Measurements from ENCODE around the gene PYCR2.
A peak's percentile ranks its signal among the peaks of the same experiment; 100 is the strongest.
"Not testable (repeated sequence)": the region's sequence is repeated elsewhere in the genome, so short reads cannot be mapped to it uniquely, and the experiment has no call there.

Gene PYCR2

GRCh38 chr1:225941942-225942222, 17.8 kb upstream of the PYCR2 start:
- DNase-seq: no peak

- no peak for DNase-seq
These were observed 17.3 kb upstream of the PYCR2 start, which contains the start of gene LEFTY2 for GRCh38 chr1:225941187-225941941. LEFTY2 (minus strand) TSS chr1:225941220; CDS start chr1:225941140, 80 bp downstream.

GRCh38 chr1:225940385-225941151, 16.5 kb upstream of the PYCR2 start:
- DNase-seq: no peak

GRCh38 chr1:225939939-225940310, 15.9 kb upstream of the PYCR2 start:
- DNase-seq: not testable (repeated sequence)

- DNase-seq: not testable (repeated sequence)
These were observed 15.3 kb upstream of the PYCR2 start for GRCh38 chr1:225939097-225939938.

- peak; percentile 82 for DNase-seq
These were observed 13.3 kb upstream of the PYCR2 start for GRCh38 chr1:225937048-225937968.

GRCh38 chr1:225936523-225936922, 12.5 kb upstream of the PYCR2 start:
- DNase-seq: peak; percentile 45

- DNase-seq: peak; percentile 41
These were observed 12.0 kb upstream of the PYCR2 start for GRCh38 chr1:225936086-225936485.

- DNase-seq: no peak
These were observed 10.7 kb upstream of the PYCR2 start for GRCh38 chr1:225934711-225935110.

GRCh38 chr1:225933072-225933471, 9.0 kb upstream of the PYCR2 start:
- DNase-seq: no peak

- no peak for DNase-seq
These were observed 7.5 kb upstream of the PYCR2 start for GRCh38 chr1:225931270-225932136.

- DNase-seq: no peak
These were observed 6.5 kb upstream of the PYCR2 start for GRCh38 chr1:225930566-225930965.

- not testable (repeated sequence) for DNase-seq
These were observed 5.4 kb upstream of the PYCR2 start for GRCh38 chr1:225929462-225929861.

GRCh38 chr1:225928186-225929175, 4.4 kb upstream of the PYCR2 start:
- no peak for DNase-seq

GRCh38 chr1:225926551-225927113, 2.6 kb upstream of the PYCR2 start:
- no peak for DNase-seq

GRCh38 chr1:225923381-225923691, 714 bp downstream of the PYCR2 start:
- DNase-seq: peak; percentile 57

GRCh38 chr1:225921734-225922709, 2.0 kb downstream of the PYCR2 start:
- DNase-seq: peak; percentile 52

GRCh38 chr1:225919906-225920305, 4.1 kb downstream of the PYCR2 start:
- DNase-seq: peak; percentile 46

- DNase-seq: no peak
These were observed 5.8 kb downstream of the PYCR2 start for GRCh38 chr1:225918280-225918679.
